ENCODE results near the gene PSMD12. TPM values are rescaled to one million over a fixed set of nuclear protein-coding genes. Genes with fewer than 3 reads are reported as not detected.
A peak's percentile ranks its signal among the peaks of the same experiment; 100 is the strongest.

The PSMD12 gene
- 24.3 and 36.5 TPM in 2 replicates for total RNA-seq

DNA sequence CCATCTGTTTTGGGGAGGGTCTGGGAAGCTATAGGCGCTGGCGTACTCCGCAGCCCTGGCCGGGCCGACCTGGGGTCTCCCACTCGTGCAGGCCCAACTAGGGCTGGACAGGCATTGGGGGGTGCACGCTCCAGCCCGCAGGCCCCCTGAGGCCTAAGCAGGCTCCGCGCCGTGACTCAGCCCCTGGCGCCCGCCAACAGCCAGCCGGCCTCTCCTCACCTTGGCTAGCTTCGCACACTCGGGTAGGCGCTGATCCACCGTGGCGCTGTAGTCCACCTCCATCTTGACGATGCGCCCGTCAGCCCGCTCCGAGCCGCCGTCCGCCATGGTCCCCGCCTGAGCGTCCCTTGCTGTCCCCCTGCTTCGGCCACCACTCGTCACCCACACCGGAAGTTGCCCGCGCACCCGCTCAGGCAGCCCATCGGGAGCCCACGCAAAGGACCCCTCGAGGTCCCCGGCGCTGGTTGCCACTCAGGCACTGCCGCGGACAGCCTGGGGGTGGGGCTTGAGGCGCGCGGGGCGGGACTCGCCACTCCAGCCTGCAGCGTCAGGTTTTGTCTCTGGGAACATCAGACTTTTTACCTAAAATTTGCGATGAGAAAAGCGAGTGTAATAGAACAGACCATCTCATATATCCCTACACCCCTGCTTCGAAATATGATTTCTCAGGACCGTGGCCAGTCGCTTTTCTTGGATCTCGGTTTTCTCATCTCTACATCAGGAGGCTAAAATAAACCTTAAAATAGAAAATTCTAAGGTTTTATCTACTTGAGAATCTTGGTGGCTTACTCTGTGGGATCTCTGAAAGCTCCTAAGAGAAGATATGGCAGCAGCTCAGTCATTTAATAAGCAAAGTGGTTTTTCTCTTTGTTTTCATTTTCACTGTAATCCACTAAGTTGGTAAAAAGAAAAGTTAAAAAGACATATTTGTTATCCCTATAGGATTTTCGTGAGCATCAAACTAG, at the start of gene PSMD12:
TSS of gene PSMD12 (minus strand) at position 385 of the 965 bp plus-strand sequence. CDS start at position 327, 58 bp downstream.
- Histone ChIP-seq H3K4me3 (ENCODE audit: low read depth, low read length) (peak within 1 kb of the TSS; percentile 99), H3K27me3 (ENCODE audit: control insufficient read depth, insufficient read depth, low read length) (no peaks in the 10 kb centered on the region), H3K36me3 (ENCODE audit: control insufficient read depth, insufficient read depth, low read length) (no peaks in the 10 kb centered on the region)
- TF ChIP-seq, protein P1, sequence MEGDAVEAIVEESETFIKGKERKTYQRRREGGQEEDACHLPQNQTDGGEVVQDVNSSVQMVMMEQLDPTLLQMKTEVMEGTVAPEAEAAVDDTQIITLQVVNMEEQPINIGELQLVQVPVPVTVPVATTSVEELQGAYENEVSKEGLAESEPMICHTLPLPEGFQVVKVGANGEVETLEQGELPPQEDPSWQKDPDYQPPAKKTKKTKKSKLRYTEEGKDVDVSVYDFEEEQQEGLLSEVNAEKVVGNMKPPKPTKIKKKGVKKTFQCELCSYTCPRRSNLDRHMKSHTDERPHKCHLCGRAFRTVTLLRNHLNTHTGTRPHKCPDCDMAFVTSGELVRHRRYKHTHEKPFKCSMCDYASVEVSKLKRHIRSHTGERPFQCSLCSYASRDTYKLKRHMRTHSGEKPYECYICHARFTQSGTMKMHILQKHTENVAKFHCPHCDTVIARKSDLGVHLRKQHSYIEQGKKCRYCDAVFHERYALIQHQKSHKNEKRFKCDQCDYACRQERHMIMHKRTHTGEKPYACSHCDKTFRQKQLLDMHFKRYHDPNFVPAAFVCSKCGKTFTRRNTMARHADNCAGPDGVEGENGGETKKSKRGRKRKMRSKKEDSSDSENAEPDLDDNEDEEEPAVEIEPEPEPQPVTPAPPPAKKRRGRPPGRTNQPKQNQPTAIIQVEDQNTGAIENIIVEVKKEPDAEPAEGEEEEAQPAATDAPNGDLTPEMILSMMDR (IDR thresholded peaks at IDR 0.05; ENCODE audit: insufficient read depth, low read length, poor library complexity, severe bottlenecking) = peak; percentile 1
- DNase-seq (ENCODE audit: low read depth) = no peak

DNA sequence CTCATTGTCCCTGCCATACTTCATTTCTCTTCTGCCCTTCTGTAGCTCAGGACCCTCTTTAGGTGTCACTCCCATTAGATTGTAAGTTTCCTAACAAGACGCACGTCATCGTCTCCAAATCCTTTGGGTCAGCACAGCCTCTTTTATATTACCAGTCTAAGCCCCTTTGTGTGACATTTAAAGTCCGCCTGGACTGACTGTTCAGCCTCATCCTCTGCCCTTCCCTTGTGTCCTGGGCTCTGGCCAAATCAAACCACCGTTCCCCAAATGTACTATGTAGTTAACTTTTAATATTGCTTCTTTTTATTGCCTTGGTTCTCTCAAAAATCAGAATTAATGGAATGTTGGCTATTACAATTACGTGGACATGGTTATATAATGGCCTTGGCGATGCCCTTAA, 48.9 kb upstream of the PSMD12 start:
- Histone ChIP-seq H3K4me3 (ENCODE audit: low read depth, low read length) (no peak overlapping the region), H3K36me3 (ENCODE audit: control insufficient read depth, insufficient read depth, low read length) (no peaks in the 10 kb centered on the region), H3K27me3 (ENCODE audit: control insufficient read depth, insufficient read depth, low read length) (no peaks in the 10 kb centered on the region)
- DNase-seq (ENCODE audit: low read depth) = no peak
- TF ChIP-seq, protein P1 (IDR thresholded peaks at IDR 0.05; ENCODE audit: insufficient read depth, low read length, poor library complexity, severe bottlenecking) = no peak

DNA sequence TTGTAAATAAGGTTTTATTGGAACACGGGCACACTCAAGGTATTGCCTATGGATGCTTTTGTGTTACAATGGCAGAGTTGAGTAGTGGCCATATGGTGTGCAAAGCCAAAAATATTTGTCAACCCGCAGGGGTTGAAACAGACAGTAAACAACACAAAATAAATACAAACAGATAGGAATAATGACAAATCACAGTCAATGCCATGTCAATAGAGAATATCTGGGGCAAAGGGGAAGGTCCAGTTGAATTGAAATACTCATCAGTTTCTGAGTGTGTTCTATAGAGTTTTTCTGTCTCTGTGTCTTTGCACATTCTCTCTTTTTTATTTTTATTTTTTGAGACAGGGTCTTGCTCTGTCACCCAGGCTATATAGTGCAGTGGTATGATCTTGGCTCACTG, 48.2 kb upstream of the PSMD12 start:
- no peak overlapping the region for H3K4me3 ChIP-seq (ENCODE audit: low read depth, low read length)
- TF ChIP-seq, protein P1 (IDR thresholded peaks at IDR 0.05; ENCODE audit: insufficient read depth, low read length, poor library complexity, severe bottlenecking) = no peak
- H3K27me3 ChIP-seq (ENCODE audit: control insufficient read depth, insufficient read depth, low read length) = no peaks in the 10 kb centered on the region
- no peak for DNase-seq (ENCODE audit: low read depth)
- no peaks in the 10 kb centered on the region for H3K36me3 ChIP-seq (ENCODE audit: control insufficient read depth, insufficient read depth, low read length)

DNA sequence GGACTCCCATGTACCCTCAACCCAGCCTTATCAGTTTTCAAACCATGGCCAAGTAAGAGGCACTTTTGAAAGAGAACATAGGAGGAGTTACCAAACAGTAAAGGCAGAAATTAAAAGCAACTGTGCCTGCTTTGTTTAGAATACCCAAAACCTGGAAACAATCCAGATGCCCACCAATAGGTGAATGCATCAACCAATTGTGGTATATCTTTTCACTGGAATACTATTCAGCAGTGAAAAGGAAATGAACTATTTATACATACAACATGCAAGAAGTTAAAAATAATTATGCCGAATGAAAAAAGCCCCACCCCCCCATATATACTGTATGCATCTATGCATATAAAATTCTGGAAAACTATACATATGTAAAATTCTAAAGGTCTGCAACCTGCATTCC, 47.8 kb upstream of the PSMD12 start:
- H3K27me3 ChIP-seq (ENCODE audit: control insufficient read depth, insufficient read depth, low read length) = no peaks in the 10 kb centered on the region
- no peaks in the 10 kb centered on the region for H3K36me3 ChIP-seq (ENCODE audit: control insufficient read depth, insufficient read depth, low read length)
- TF ChIP-seq, protein P1 (IDR thresholded peaks at IDR 0.05; ENCODE audit: insufficient read depth, low read length, poor library complexity, severe bottlenecking) = no peak
- no peak overlapping the region for H3K4me3 ChIP-seq (ENCODE audit: low read depth, low read length)
- DNase-seq (ENCODE audit: low read depth) = no peak

DNA sequence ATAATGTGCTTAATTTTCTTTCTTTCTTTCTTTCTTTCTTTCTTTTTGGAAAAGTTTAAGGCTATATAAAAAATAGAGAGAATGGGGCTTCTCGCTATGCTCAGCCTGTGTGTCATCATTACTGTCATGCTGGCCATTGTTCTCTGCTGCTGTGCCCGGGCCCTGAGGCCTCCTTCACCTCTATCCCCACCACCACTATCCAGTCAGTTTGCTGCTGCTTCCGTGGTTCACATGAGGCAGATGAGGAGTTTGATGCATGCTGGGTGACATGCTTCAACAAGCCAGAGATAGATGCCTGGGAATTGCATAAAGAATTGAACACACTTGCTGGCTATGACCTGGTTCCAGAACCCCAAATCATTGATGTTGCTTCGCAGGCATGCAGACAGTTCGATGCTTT, 47.0 kb upstream of the PSMD12 start:
- no peak for DNase-seq (ENCODE audit: low read depth)
- TF ChIP-seq, protein P1 (IDR thresholded peaks at IDR 0.05; ENCODE audit: insufficient read depth, low read length, poor library complexity, severe bottlenecking) = no peak
- H3K36me3 ChIP-seq (ENCODE audit: control insufficient read depth, insufficient read depth, low read length) = no peaks in the 10 kb centered on the region
- no peak overlapping the region for H3K4me3 ChIP-seq (ENCODE audit: low read depth, low read length)
- no peaks in the 10 kb centered on the region for H3K27me3 ChIP-seq (ENCODE audit: control insufficient read depth, insufficient read depth, low read length)

Measured in kidney epithelial cell (primary cell).